Measurements from ENCODE around the gene ARID3A. TPM values are rescaled to one million over a fixed set of nuclear protein-coding genes. Genes with fewer than 3 reads are reported as not detected.

Gene ARID3A
- total and polyA plus RNA-seq, 2 of the 4 experiments (the other 2 are of a cell fraction): 16.0 to 23.1 TPM

DNA sequence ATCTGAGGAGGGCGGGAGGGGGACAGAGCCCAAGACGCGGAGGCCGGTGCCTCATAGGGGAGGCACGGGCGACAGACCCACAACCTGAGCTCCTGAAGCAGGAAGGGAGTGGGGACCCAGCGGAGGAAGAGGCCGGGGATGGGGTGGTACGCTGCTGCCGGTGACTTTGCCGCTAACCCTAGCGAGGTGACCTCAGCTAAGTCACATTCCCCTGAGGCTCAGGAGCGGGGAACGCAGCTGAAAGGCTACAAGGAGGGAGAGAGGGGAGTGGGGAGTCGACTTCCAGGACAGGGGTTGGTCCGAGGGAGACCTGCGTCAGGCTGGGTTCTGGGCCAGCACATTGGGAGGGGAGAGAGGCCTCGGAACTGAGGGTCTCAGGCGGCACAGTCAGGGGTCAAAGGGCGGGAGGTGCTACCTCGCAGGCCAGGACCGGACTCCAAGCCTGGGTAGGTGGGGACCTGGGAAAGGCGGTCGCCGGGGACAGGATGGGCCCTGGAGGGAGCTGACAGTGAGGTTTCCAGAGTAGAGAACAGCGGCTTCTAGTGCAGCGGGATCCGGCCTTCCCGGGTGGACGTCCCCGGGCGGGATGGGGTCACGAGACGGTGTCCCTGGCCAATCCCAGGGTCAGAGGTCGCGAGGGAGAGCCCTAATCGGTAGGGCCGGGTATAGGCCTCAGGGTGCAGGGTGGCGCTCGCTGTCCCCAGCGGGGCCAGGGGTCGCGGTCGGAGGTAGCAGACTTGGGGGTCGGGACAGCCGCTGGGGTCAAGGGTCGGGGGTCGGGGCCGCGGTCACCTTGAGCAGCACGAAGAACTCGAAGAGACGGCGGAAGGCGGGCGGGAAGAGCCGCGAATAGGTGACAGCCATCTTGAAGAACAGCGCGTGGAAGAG lies 94.4 kb downstream of the ARID3A start:
- H3K18ac ChIP-seq (ENCODE audit: low read depth, low read length): no peak overlapping the region
- peaks cover 9% of the 10 kb centered on the region; the same call in 1 of the 2 replicates for H3K9me1 ChIP-seq (ENCODE audit: insufficient read depth, low read length)
- peak overlapping the region; percentile 98 for H3K4me2 ChIP-seq (ENCODE audit: low read depth, low read length)
- TF ChIP-seq RFX5 (IDR thresholded peaks at IDR 0.05; ENCODE audit: low read depth, low read length): no peak
- TF ChIP-seq MAZ (IDR thresholded peaks at IDR 0.05; ENCODE audit: borderline replicate concordance, low read depth, low read length): peak; percentile 14; the same call in 1 of the 2 replicates
- TF ChIP-seq SMC3 (IDR thresholded peaks at IDR 0.05; ENCODE audit: low read depth, low read length): no peak
- no peak for TF ChIP-seq RAD21 (IDR thresholded peaks at IDR 0.05; ENCODE audit: low read length)
- peak overlapping the region; percentile 69 for H3K56ac ChIP-seq (ENCODE audit: extremely low read depth, insufficient read depth, low read length)
- no peak overlapping the region; the same call in 1 of the 2 replicates for H4K5ac ChIP-seq (ENCODE audit: low read depth, low read length)
- peak overlapping the region; percentile 31 for H2BK5ac ChIP-seq (ENCODE audit: low read depth, low read length, poor library complexity, severe bottlenecking)
- H3K9ac ChIP-seq (ENCODE audit: low read depth, low read length): peak overlapping the region; percentile 93
- BruUV-seq (replicated peaks): TSS peak; percentile 55
- POLR2A ChIA-PET (ENCODE audit: unreplicated experiment): interaction anchor here (0.7 kb wide), 1 partner anchor 9 kb away, joined by 3 read pairs; no protein-coding TSS in a partner anchor
- no peak overlapping the region for H2BK20ac ChIP-seq (ENCODE audit: low read depth, low read length)
- WGBS, 2 experiments (ENCODE audit: extremely low coverage in 2 of 2, insufficient read length in 1 of 2): 1% methylated on average over 37 of the region's 60 CpGs; no CpG with 5 or more reads in 1 of the 2 experiments
- peak overlapping the region; percentile 95 for H2AK9ac ChIP-seq (replicated peaks; ENCODE audit: low read depth, low read length, poor library complexity)
- H3K36me3 ChIP-seq (ENCODE audit: control insufficient read depth, insufficient read depth, low read length): no peaks in the 10 kb centered on the region
- peaks cover 33% of the 10 kb centered on the region for H3K4me1 ChIP-seq (ENCODE audit: control insufficient read depth, insufficient read depth, low read length)
- no peaks in the 10 kb centered on the region for H3K27me3 ChIP-seq (ENCODE audit: control insufficient read depth, insufficient read depth, low read length)
- CTCF ChIA-PET: interaction anchor here (0.5 kb wide), 1 partner anchor 175 kb away, joined by 4 read pairs; no protein-coding TSS in a partner anchor
- H2BK15ac ChIP-seq (ENCODE audit: low read depth, low read length): no peak overlapping the region
- peak overlapping the region; percentile 90 for H2AK5ac ChIP-seq (ENCODE audit: low read depth, low read length)
- in situ Hi-C loops (cut with MboI; ENCODE audit: low sequenced_read_pairs) (no loop called here), dilution Hi-C loops (cut with HindIII; ENCODE audit: low sequenced_read_pairs, unreplicated experiment) (no loop called here), intact Hi-C loops (cut with micrococcal nuclease) (no loop called here)
- peak overlapping the region; percentile 84 for H2AFZ ChIP-seq (replicated peaks; ENCODE audit: low read length, poor library complexity)
- H2BK120ac ChIP-seq (ENCODE audit: low read depth, low read length): no peak overlapping the region; the same call in 1 of the 2 replicates
- ATAC-seq (ENCODE audit: low read depth): no peak
- peak overlapping the region; percentile 66 for H3K4me3 ChIP-seq (ENCODE audit: insufficient read depth, low read depth, low read length)
- DNase-seq: no peak
- no peaks in the 10 kb centered on the region for H3K9me3 ChIP-seq (ENCODE audit: control insufficient read depth, insufficient read depth, low read length)
- H3K27ac ChIP-seq (ENCODE audit: insufficient read depth, low read length): peak overlapping the region; percentile 66
- H3K23ac ChIP-seq (ENCODE audit: low read depth, low read length): peak overlapping the region; percentile 93
- peak overlapping the region; percentile 65 to 66; a peak in 3 of 4 replicates for H4K8ac ChIP-seq (ENCODE audit: low read depth in 2 of 2, low read length in 2 of 2)
- peaks cover 0 to 46% of the 10 kb centered on the region in 2 experiments; a peak in 2 of 4 replicates for H3K79me1 ChIP-seq (ENCODE audit: low read depth in 1 of 2, low read length in 2 of 2)
- H3K4ac ChIP-seq (ENCODE audit: low read depth, low read length): peak overlapping the region; percentile 78
- peak overlapping the region; percentile 57 for H4K91ac ChIP-seq (ENCODE audit: insufficient read depth, low read depth, low read length)
- H4K20me1 ChIP-seq (ENCODE audit: insufficient read depth, low read length): peaks cover 57% of the 10 kb centered on the region
- H3K14ac ChIP-seq (replicated peaks; ENCODE audit: low read depth, low read length): peak overlapping the region; percentile 87

All from IMR-90 (cell line).